ENCODE data around the gene KDM4B. TPM values are rescaled to one million over a fixed set of nuclear protein-coding genes. Genes with fewer than 3 reads are reported as not detected.

KDM4B gene
- total RNA-seq, 4 donors from 2014 or later: 26.0 to 51.2 (median 34.2) TPM

DNA sequence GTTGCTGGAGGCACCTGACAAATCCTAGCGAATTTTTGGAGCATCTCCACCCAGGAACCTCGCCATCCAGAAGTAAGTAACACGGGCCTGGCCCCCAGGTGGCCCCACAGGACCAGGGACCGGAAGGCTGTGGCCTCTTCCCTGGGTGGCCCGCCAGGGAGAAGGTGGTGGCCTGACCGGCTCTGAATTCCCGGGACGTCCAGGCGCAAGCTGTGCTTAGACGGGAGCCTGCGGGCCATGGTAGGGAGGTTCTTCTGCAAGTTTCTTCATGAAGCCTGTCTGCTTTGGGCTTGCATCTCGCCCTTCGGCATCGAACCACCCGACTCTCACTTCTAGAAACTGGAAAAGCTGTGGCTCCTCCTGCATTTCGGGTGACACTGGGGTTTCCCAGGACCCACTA is 47.4 kb downstream of the KDM4B start:
- no peak overlapping the region for H3K4me3 ChIP-seq
- no peaks in the 10 kb centered on the region for H3K27me3 ChIP-seq
- intact Hi-C loops (cut with DNase I): no loop called here
- peaks cover 14 to 50% (median 20%) of the 10 kb centered on the region in 4 donors for H3K4me1 ChIP-seq
- TF ChIP-seq, protein P1, sequence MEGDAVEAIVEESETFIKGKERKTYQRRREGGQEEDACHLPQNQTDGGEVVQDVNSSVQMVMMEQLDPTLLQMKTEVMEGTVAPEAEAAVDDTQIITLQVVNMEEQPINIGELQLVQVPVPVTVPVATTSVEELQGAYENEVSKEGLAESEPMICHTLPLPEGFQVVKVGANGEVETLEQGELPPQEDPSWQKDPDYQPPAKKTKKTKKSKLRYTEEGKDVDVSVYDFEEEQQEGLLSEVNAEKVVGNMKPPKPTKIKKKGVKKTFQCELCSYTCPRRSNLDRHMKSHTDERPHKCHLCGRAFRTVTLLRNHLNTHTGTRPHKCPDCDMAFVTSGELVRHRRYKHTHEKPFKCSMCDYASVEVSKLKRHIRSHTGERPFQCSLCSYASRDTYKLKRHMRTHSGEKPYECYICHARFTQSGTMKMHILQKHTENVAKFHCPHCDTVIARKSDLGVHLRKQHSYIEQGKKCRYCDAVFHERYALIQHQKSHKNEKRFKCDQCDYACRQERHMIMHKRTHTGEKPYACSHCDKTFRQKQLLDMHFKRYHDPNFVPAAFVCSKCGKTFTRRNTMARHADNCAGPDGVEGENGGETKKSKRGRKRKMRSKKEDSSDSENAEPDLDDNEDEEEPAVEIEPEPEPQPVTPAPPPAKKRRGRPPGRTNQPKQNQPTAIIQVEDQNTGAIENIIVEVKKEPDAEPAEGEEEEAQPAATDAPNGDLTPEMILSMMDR (IDR thresholded peaks at IDR 0.05): no peak
- no peak for TF ChIP-seq POLR2A (IDR thresholded peaks at IDR 0.05; ENCODE audit: low read depth)
- TF ChIP-seq POLR2AphosphoS5 (IDR thresholded peaks at IDR 0.05): no peak
- no peak for TF ChIP-seq EP300 (IDR thresholded peaks at IDR 0.05)
- no peak for DNase-seq (ENCODE audit: extremely low spot score)
- H3K27ac ChIP-seq (replicated peaks in 1 of 4): no peak overlapping the region
- H3K9me3 ChIP-seq: no peaks in the 10 kb centered on the region
- peaks cover 25 to 46% (median 34%) of the 10 kb centered on the region in 4 donors for H3K36me3 ChIP-seq
- 90% methylated on average over 13 of the region's 16 CpGs for WGBS

DNA sequence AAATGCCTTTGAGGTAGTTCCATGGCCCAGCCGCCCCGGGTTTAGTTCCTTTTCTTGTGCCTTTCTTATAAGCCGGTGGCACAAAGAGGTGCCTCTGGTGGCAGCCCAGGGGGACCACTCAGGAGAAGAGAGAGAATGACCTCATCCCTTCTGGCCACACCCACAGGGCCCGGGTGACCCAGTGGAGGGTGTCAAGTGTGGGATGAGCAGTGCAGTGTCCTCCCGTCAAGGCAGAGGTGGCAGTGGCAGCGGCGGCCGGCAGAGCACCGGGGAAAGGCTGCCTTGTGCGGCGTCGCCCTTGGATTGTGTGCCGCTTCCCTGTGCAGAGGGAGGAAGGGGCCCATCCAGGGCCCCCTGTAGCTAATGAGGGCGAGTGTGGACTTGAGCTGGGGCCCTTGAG is 47.9 kb downstream of the KDM4B start:
- no peak for DNase-seq (ENCODE audit: extremely low spot score)
- TF ChIP-seq EP300 (IDR thresholded peaks at IDR 0.05): no peak
- intact Hi-C loops (cut with DNase I): no loop called here
- Histone ChIP-seq H3K9me3 (no peaks in the 10 kb centered on the region), H3K4me3 (no peak overlapping the region), H3K27ac (replicated peaks in 1 of 4) (no peak overlapping the region), H3K4me1 (peaks cover 10 to 48% (median 15%) of the 10 kb centered on the region in 4 donors), H3K27me3 (no peaks in the 10 kb centered on the region), H3K36me3 (peaks cover 25 to 46% (median 34%) of the 10 kb centered on the region in 4 donors)
- 100% methylated on average over 9 of the region's 14 CpGs for WGBS

DNA sequence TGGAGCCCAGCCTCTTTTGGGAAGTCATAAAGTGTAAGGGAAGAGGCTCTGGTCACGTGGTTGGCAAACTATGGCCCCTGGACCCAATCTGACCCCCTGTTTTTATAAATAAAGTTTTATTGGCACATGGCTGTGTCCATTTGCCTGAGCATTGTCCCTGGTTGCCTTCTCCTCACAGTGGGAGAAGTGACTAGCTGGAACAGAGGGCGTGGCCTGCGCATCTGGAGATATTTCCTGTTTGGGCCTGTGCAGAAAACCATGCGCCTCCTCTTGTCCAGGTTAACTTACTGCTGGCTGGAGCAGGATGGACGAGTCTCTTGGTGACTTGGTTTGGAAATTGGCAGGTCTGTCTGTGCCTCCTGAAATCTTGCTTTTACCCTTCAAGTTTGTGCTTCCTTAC is 48.3 kb downstream of the KDM4B start:
- H3K27me3 ChIP-seq: no peaks in the 10 kb centered on the region
- no peak for DNase-seq (ENCODE audit: extremely low spot score)
- TF ChIP-seq POLR2AphosphoS5 (IDR thresholded peaks at IDR 0.05) (no peak), EP300 (IDR thresholded peaks at IDR 0.05) (no peak), POLR2A (IDR thresholded peaks at IDR 0.05; ENCODE audit: low read depth) (no peak)
- intact Hi-C loops (cut with DNase I): no loop called here
- 91% methylated on average over 3 of the region's 5 CpGs for WGBS
- H3K36me3 ChIP-seq: peaks cover 25 to 46% (median 34%) of the 10 kb centered on the region in 4 donors
- H3K4me1 ChIP-seq: peaks cover 6 to 48% (median 13%) of the 10 kb centered on the region in 4 donors
- H3K27ac ChIP-seq (replicated peaks in 1 of 4): no peak overlapping the region
- H3K9me3 ChIP-seq: no peaks in the 10 kb centered on the region
- no peak overlapping the region for H3K4me3 ChIP-seq

DNA sequence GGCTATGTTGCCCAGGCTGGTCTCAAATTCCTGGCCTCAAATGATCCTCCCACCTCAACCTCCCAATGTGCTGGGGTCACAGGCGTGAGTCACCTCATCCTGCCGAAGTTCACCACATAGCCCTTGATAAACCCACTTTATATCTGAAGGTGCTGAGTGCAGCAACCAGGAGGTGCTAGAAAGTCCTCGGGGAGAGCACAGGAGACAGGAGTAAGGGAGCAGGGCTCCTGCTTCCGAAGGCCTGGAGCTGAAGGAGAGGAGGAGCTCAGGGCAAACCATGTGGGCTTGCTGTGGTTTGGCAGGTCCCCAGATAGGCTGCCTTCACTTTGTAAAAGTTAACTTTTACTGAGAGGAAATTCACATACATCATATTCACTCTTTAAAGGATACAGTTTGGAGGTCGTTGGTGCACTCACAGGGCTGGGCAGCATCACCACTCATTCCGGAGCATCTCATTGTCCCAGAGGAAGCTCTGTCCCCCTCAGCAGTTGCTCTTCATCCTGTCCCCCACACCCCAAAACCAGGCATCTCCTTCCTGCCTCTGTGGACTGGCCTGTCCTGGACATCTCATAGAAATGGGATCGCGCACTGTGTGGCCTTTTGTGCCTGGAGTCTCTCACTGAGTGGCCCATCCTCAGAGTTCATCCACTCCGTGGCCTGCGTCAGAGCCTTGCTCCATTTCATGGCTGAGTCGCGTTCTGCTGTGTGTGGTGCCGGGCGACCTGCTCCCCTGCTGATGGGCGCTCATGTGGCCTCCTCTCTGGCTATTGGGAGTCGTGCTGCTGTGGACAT is 49.5 kb downstream of the KDM4B start:
- 81% methylated on average over 16 of the region's 16 CpGs for WGBS
- intact Hi-C loops (cut with DNase I): no loop called here
- no peak overlapping the region for H3K27ac ChIP-seq (replicated peaks in 1 of 4)

DNA sequence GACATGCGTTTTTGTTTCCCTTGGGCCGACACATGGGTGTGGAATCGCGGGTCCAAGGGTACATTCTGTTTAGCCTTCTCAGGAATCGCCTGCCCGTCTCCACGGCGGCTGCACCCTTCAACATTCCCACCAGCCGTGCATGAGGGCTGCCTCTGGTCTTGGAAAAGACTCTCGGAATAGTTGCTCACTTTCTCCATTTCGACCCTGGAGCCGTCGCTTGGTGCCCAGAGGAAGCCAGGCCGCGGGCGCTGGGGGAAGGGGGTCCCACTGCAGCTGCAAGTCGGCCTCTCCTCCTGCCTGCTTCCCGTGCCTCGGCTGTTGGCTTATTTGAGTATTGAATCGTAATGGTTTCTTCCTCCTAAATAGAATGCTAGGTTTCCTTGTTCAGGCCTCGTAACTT is 51.5 kb downstream of the KDM4B start:
- 89% methylated on average over 21 of the region's 21 CpGs for WGBS
- DNase-seq (ENCODE audit: extremely low spot score): no peak

More for the DNA sequence above, 49.5 kb downstream of the KDM4B start:
- no peak for DNase-seq (ENCODE audit: extremely low spot score)
- TF ChIP-seq POLR2A (IDR thresholded peaks at IDR 0.05; ENCODE audit: low read depth) (no peak), EP300 (IDR thresholded peaks at IDR 0.05) (no peak), POLR2AphosphoS5 (IDR thresholded peaks at IDR 0.05) (no peak)
- TF ChIP-seq, protein P1 (IDR thresholded peaks at IDR 0.05): no peak
- H3K9me3 ChIP-seq: no peaks in the 10 kb centered on the region
- peaks cover 25 to 42% (median 36%) of the 10 kb centered on the region in 4 donors for H3K36me3 ChIP-seq
- H3K27me3 ChIP-seq: no peaks in the 10 kb centered on the region
- no peak overlapping the region for H3K4me3 ChIP-seq
- H3K4me1 ChIP-seq: peaks cover 3 to 48% (median 19%) of the 10 kb centered on the region in 4 donors

More for the DNA sequence above, 51.5 kb downstream of the KDM4B start:
- H3K4me1 ChIP-seq: peaks cover 9 to 60% (median 33%) of the 10 kb centered on the region in 4 donors
- no peak overlapping the region for H3K4me3 ChIP-seq
- intact Hi-C loops (cut with DNase I): loop anchor here (5.0 kb wide), 1 partner anchor 38 kb away; no protein-coding TSS in a partner anchor
- H3K9me3 ChIP-seq: no peaks in the 10 kb centered on the region
- no peaks in the 10 kb centered on the region for H3K27me3 ChIP-seq
- H3K36me3 ChIP-seq: peaks cover 25 to 42% (median 36%) of the 10 kb centered on the region in 4 donors
- TF ChIP-seq, protein P1 (IDR thresholded peaks at IDR 0.05): no peak
- no peak for TF ChIP-seq POLR2A (IDR thresholded peaks at IDR 0.05; ENCODE audit: low read depth)
- no peak for TF ChIP-seq EP300 (IDR thresholded peaks at IDR 0.05)
- TF ChIP-seq POLR2AphosphoS5 (IDR thresholded peaks at IDR 0.05): no peak
- no peak overlapping the region for H3K27ac ChIP-seq (replicated peaks in 1 of 4)

Data from esophagus muscularis mucosa (tissue), 4 donors.